GM23248 (cell line): ENCODE results near the gene ERBB4. TPM values are rescaled to one million over a fixed set of nuclear protein-coding genes. Genes with fewer than 3 reads are reported as not detected.

ENCODE experiments used
- DNase-seq: peaks from one replicate; pipeline ENCODE4 v3.0.0-alpha.2; 2015
- H2AFZ ChIP-seq: fragments of 200-600 bp; sonication (generic); 2 replicates; pipeline ENCODE4 v1.6.1; 2016; ENCODE audit warnings: antibody characterized with exemption
- H3F3A ChIP-seq: fragments of 200-600 bp; sonication (generic); 2 replicates; pipeline ENCODE4 v1.6.1; 2016; ENCODE audit warnings: mild to moderate bottlenecking, antibody characterized with exemption, mixed run types; ENCODE audit not compliant: insufficient read depth
- H3K27ac ChIP-seq: fragments of 200-600 bp; sonication (generic); 2 replicates; pipeline ENCODE4 v1.5.1; 2016; ENCODE audit warnings: mild to moderate bottlenecking
- H3K27me3 ChIP-seq: fragments of 200-600 bp; sonication (generic); replicated peaks from 2 replicates; pipeline ENCODE4 v1.6.1; 2016; ENCODE audit warnings: mild to moderate bottlenecking; ENCODE audit not compliant: insufficient read depth
- H3K36me3 ChIP-seq: fragments of 200-600 bp; sonication (generic); 2 replicates; pipeline ENCODE4 v1.6.1; 2016; ENCODE audit warnings: low read depth, mild to moderate bottlenecking
- H3K4me1 ChIP-seq: fragments of 200-600 bp; sonication (generic); 2 replicates; pipeline ENCODE4 v1.6.1; 2016; ENCODE audit warnings: mild to moderate bottlenecking; ENCODE audit not compliant: insufficient read depth
- H3K4me2 ChIP-seq: fragments of 200-600 bp; sonication (generic); one replicate; pipeline ENCODE4 v1.6.1; 2016; ENCODE audit warnings: mild to moderate bottlenecking; ENCODE audit not compliant: unreplicated experiment
- H3K4me3 ChIP-seq: fragments of 200-600 bp; sonication (generic); 2 replicates; pipeline ENCODE4 v1.5.1; 2016; ENCODE audit warnings: mild to moderate bottlenecking
- H3K79me2 ChIP-seq: fragments of 200-600 bp; sonication (generic); 2 replicates; pipeline ENCODE4 v1.6.1; 2016; ENCODE audit warnings: mild to moderate bottlenecking; ENCODE audit not compliant: insufficient read depth
- H3K9ac ChIP-seq: fragments of 200-600 bp; sonication (generic); 2 replicates; pipeline ENCODE4 v1.6.1; 2016; ENCODE audit warnings: mild to moderate bottlenecking
- H3K9me2 ChIP-seq: fragments of 200-600 bp; sonication (generic); 2 replicates; pipeline ENCODE4 v1.6.1; 2016; ENCODE audit warnings: mixed run types, mild to moderate bottlenecking, moderate library complexity; ENCODE audit not compliant: insufficient read depth
- H3K9me3 ChIP-seq: fragments of 200-600 bp; sonication (generic); one replicate; pipeline ENCODE4 v1.6.1; 2017; ENCODE audit warnings: low read depth
- H4K20me1 ChIP-seq: fragments of 200-600 bp; sonication (generic); 2 replicates; pipeline ENCODE4 v1.6.0; 2016; ENCODE audit not compliant: insufficient read depth
- EZH2 ChIP-seq: fragments of 200-600 bp; sonication (generic); IDR thresholded peaks from 2 replicates; pipeline ENCODE4 v1.6.1; 2018; ENCODE audit warnings: antibody characterized with exemption, mild to moderate bottlenecking; ENCODE audit not compliant: insufficient read depth, poor library complexity, severe bottlenecking
- EZH2phosphoT487 ChIP-seq: fragments of 200-600 bp; sonication (generic); IDR thresholded peaks from 2 replicates; pipeline ENCODE4 v1.6.1; 2018; ENCODE audit warnings: antibody characterized with exemption, moderate library complexity, mild to moderate bottlenecking, low read depth; ENCODE audit not compliant: insufficient read depth
- WGBS, 2 experiments: methylation state at CpG; one replicate each; pipeline ENCODE4 v1.1.6; 2015 to 2017; ENCODE audit warnings: low lambda C conversion rate in 2 of 2, low coverage in 1 of 2; ENCODE audit errors: missing lambda C conversion rate in 2 of 2; 5-methylcytosine and 5-hydroxymethylcytosine counted together
- in situ Hi-C: fragments of 300-500 bp; cut with MboI; formaldehyde crosslinking; loops from 2 replicates; pipeline ENCODE4 v1.15.0; 2020
- polyA plus RNA-seq: library from polyadenylated mRNA; unstranded; fragments of >200 nt; fragmentation: Nextera tagmentation; extraction: Ambion mirVana; gene quantifications from 2 replicates; pipeline ENCODE4 v1.2.1, GENCODE V29; 2016
- total RNA-seq: library from RNA; depleted of rRNA; stranded (reverse); fragments of >200 nt; shearing (Covaris generic); gene quantifications from 2 replicates; pipeline ENCODE4 v1.2.3, GENCODE V29; 2014

ERBB4 gene
- total and polyA plus RNA-seq, 2 experiments from 2014 or later = not detected

GRCh38 chr2:212078103-212078502 lies 460.5 kb downstream of the ERBB4 start:
- H2AFZ ChIP-seq = no peak overlapping the region
- no peaks in the 10 kb centered on the region for H3F3A ChIP-seq
- no peaks in the 10 kb centered on the region for H3K4me1 ChIP-seq
- H3K4me3 ChIP-seq = no peak overlapping the region
- H3K4me2 ChIP-seq = no peak overlapping the region
- no peak for TF ChIP-seq EZH2phosphoT487
- no peak for TF ChIP-seq EZH2
- 43 to 45% methylated on average over 4 of the region's 4 CpGs for WGBS, 2 experiments
- in situ Hi-C loops = no loop called here
- H3K27me3 ChIP-seq = no peaks in the 10 kb centered on the region
- no peak overlapping the region for H3K9ac ChIP-seq
- H3K79me2 ChIP-seq = no peaks in the 10 kb centered on the region
- no peaks in the 10 kb centered on the region for H4K20me1 ChIP-seq
- no peak for DNase-seq
- no peaks in the 10 kb centered on the region for H3K9me2 ChIP-seq
- no peaks in the 10 kb centered on the region for H3K36me3 ChIP-seq
- H3K9me3 ChIP-seq = no peaks in the 10 kb centered on the region
- no peak overlapping the region for H3K27ac ChIP-seq

- H3K36me3 ChIP-seq = no peaks in the 10 kb centered on the region
Measured at GRCh38 chr2:212076456-212076855, 462.1 kb downstream of the ERBB4 start.

DNA sequence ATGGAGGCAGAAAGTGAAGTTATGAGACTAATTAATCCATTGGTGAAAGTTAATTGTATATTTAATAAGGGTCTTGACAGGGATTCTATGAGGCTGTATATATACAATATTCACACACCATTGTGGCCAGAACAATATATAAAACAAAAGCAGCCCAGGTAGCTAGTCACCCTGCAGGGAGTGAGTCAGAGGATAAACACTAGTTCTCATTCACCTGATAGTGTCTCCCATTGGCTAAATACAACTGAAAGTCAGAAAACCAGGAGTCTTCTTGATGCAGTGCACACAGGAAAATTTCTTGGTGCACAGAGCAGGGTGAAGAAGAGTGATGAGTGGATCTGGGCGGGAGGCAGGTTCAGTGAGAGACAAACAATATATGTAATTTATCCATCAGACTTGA lies 465.2 kb downstream of the ERBB4 start:
- Histone ChIP-seq H3K4me2 (no peak overlapping the region), H3K4me1 (no peaks in the 10 kb centered on the region), H3K27ac (no peak overlapping the region), H4K20me1 (no peaks in the 10 kb centered on the region), H3K9me2 (no peaks in the 10 kb centered on the region), H3F3A (no peaks in the 10 kb centered on the region), H3K9me3 (no peaks in the 10 kb centered on the region), H3K27me3 (no peaks in the 10 kb centered on the region), H3K79me2 (no peaks in the 10 kb centered on the region), H2AFZ (no peak overlapping the region), H3K36me3 (no peaks in the 10 kb centered on the region), H3K4me3 (no peak overlapping the region), H3K9ac (no peak overlapping the region)
- 0 to 3% methylated on average over 1 of the region's 1 CpG for WGBS, 2 experiments
- in situ Hi-C loops = no loop called here
- DNase-seq = no peak
- TF ChIP-seq EZH2phosphoT487 = no peak
- TF ChIP-seq EZH2 = no peak

More at GRCh38 chr2:212076456-212076855, 462.1 kb downstream of the ERBB4 start:
- no peak overlapping the region for H3K4me2 ChIP-seq
- no peaks in the 10 kb centered on the region for H3K4me1 ChIP-seq
- DNase-seq = no peak
- no peaks in the 10 kb centered on the region for H3F3A ChIP-seq
- no peak overlapping the region for H3K9ac ChIP-seq
- no peaks in the 10 kb centered on the region for H3K9me3 ChIP-seq
- H3K27me3 ChIP-seq = no peaks in the 10 kb centered on the region
- TF ChIP-seq EZH2 = no peak
- TF ChIP-seq EZH2phosphoT487 = no peak
- no peak overlapping the region for H3K27ac ChIP-seq
- no peaks in the 10 kb centered on the region for H3K79me2 ChIP-seq
- H4K20me1 ChIP-seq = no peaks in the 10 kb centered on the region
- no peaks in the 10 kb centered on the region for H3K9me2 ChIP-seq
- 29 to 42% methylated on average over 4 of the region's 4 CpGs for WGBS, 2 experiments
- no peak overlapping the region for H2AFZ ChIP-seq
- in situ Hi-C loops = no loop called here
- no peak overlapping the region for H3K4me3 ChIP-seq

GRCh38 chr2:212066546-212066945 lies 472.1 kb downstream of the ERBB4 start:
- in situ Hi-C loops = no loop called here
- Histone ChIP-seq H3K9me3 (no peaks in the 10 kb centered on the region), H3F3A (no peaks in the 10 kb centered on the region), H3K79me2 (no peaks in the 10 kb centered on the region), H3K4me1 (no peaks in the 10 kb centered on the region), H2AFZ (no peak overlapping the region), H4K20me1 (no peaks in the 10 kb centered on the region), H3K27me3 (no peaks in the 10 kb centered on the region), H3K27ac (no peak overlapping the region), H3K9ac (no peak overlapping the region), H3K4me2 (no peak overlapping the region), H3K4me3 (no peak overlapping the region), H3K9me2 (no peaks in the 10 kb centered on the region), H3K36me3 (no peaks in the 10 kb centered on the region)
- 35 to 54% methylated on average over 2 of the region's 2 CpGs for WGBS, 2 experiments
- TF ChIP-seq EZH2 (no peak), EZH2phosphoT487 (no peak)
- no peak for DNase-seq

- Histone ChIP-seq H3K9me2 (no peaks in the 10 kb centered on the region), H3K4me2 (no peak overlapping the region), H3K4me1 (no peaks in the 10 kb centered on the region), H3K27ac (no peak overlapping the region), H3K79me2 (no peaks in the 10 kb centered on the region), H3F3A (no peaks in the 10 kb centered on the region), H3K9ac (no peak overlapping the region), H3K9me3 (no peaks in the 10 kb centered on the region), H3K4me3 (no peak overlapping the region), H3K27me3 (no peaks in the 10 kb centered on the region), H4K20me1 (no peaks in the 10 kb centered on the region), H2AFZ (no peak overlapping the region), H3K36me3 (no peaks in the 10 kb centered on the region)
- TF ChIP-seq EZH2 (no peak), EZH2phosphoT487 (no peak)
- in situ Hi-C loops = no loop called here
- 14 to 33% methylated on average over 2 of the region's 2 CpGs for WGBS, 2 experiments
- no peak for DNase-seq
Measured at GRCh38 chr2:212064318-212064717, 474.3 kb downstream of the ERBB4 start.
